ENCODE data around the gene RIPK4. TPM values are rescaled to one million over a fixed set of nuclear protein-coding genes. Genes with fewer than 3 reads are reported as not detected.
"Not testable (repeated sequence)": the region's sequence is repeated elsewhere in the genome, so short reads cannot be mapped to it uniquely, and the experiment has no call there.

RIPK4 gene
- total RNA-seq, 2 donors from 2014 or later, result 0.69 to 1.0 TPM

DNA sequence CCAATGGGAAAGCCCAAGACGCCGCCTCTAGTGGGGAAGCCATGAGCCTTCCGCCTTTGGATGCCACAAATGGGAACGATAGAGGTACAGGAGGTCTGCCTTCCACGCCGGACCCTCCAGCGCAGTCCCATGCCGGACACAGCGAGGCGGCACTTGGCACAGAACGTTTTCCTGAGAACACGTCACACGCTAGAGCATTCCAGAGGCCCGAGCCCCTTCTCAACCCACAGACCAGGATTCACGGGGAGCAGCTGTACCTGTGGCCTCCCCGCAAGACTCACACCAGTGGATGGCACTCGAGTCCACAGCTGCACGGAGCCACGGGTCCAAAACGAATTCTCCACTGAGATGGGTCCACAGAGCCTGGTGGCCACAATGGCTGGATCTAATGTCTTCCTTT lies 31.5 kb upstream of the RIPK4 start:
- no peak for DNase-seq (ENCODE audit: low spot score)
- intact Hi-C loops (cut with DNase I), result no loop called here

DNA sequence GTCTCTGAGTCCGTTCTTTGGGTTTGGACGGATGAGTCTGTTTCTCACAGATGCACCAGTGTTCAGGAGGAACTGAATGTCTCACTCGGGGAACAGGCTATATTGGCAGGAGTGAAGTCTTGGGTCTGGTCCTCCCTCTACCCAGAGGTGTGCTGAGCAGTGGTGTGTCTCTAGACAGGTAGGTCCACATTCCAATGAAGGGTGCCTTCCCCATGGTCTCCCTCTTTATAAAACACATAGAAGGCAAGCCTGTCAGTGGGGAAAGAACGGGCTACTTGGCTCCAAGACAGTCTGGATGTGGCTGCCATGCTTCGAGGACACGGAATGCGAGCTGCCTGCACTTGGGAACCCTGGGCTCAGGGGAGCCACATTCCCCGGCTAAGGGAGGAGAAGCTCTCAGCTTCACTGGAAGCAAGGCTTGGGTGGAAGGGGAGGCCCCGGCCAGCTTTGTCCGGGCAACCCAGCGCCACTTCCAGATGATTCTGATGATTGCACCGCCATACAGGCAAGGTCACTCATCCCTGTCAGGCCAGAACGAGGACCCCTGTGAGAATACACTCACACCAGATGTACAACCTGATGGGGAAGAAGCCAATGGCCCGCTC lies 29.7 kb upstream of the RIPK4 start:
- DNase-seq (ENCODE audit: low spot score), result no peak
- intact Hi-C loops (cut with DNase I), result no loop called here

DNA sequence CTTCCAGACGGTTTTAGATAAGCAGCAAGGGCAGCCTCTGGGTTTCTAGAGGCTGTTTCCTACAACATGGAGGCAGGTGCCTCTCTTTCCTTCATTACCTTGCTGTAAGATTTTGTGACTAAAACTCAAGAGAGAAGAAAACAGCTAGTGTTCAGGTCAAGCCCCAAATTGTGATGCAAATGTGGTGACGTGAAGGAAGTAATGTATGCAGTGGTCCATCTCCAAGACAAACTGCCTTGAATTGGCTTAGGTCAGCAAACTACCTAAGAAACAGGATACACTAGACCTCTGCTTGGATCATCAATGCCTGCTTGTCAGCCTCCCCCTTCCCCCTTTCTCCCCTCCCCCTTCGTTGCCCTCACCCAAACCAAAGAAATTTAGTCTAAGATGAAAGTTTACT lies 28.9 kb upstream of the RIPK4 start:
- DNase-seq (ENCODE audit: low spot score), result no peak
- intact Hi-C loops (cut with DNase I), result no loop called here

DNA sequence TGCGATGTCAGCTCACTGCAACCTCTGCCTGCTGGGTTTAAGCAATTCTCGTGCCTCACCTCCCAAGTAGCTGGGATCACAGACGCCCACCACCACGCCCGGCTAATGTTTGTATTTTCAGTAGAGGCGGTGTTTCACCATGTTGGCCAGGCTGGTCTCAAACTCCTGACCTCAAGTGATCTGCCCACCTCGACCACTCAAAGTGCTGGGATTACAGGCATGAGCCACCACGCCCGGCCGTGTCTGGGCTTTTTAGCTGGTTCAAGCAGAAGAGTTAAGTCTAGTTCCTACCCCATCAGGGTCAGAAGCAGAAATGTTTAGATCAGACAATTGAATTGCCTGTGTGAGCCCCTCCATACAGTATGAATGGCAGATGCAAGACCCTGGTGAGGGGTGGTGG lies 27.7 kb upstream of the RIPK4 start:
- intact Hi-C loops (cut with DNase I), result no loop called here
- no peak for DNase-seq (ENCODE audit: low spot score)

DNA sequence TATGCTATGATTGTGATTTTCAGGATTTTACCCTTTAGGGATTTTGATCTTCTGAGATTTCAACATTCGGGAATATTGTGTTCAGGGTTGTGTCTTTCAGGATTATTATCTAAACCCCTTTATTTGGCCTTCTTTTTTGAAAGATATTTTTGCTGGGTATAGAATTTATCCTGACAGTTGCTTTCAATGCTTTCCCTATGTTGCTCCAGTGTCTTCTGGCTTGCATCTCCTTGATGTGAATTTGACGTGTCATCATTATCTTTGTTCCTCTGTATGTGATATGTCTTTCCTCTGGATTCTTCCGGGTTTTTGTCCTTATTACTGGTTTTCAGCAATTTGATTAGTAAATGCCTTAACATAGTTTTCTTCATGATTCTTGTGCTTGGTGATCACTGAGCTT lies 25.9 kb upstream of the RIPK4 start:
- no peak for DNase-seq (ENCODE audit: low spot score)
- intact Hi-C loops (cut with DNase I), result no loop called here

DNA sequence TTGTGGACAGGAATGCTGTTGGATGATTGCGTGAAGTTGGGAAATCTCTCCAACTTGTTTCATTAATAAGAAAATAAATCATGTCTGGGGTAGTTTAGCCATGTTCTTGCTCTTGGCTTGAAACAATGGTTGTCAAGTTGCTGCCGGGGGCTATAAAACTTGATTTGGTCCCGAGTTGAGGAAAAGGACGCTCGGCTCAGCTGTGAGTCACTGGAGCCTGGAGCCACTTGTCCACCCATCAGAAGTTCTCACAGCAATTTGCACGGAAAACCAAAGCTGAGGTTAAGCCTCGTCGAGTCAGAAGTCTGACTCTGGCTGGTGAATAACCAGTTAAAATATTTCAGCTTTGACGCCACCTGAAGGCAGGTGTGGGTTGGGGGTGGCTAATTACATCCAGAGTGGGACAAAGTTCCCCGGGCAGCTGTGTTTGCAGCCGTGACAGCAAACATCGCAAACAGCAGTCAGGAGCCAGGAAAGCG lies 19.7 kb upstream of the RIPK4 start:
- intact Hi-C loops (cut with DNase I), result no loop called here
- DNase-seq (ENCODE audit: low spot score), result no peak

DNA sequence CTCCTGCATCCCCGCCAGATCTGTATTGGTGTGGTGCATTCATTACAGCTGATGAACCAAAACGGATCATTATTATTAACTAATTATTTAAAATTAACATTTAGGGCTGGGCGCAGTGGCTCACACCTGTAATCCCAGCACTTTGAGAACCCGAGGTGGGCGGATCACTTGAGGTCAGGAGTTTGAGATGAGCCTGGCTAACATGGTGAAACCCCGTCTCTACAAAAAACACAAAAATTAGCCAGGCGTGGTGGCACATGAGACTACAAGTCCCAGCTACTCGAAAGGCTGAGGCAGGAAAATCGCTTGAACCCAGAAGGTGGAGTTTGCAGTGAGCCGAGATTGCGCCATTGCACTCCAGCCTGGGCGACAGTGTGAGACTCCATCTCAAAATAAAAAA lies 18.4 kb upstream of the RIPK4 start:
- intact Hi-C loops (cut with DNase I); DNase-seq (ENCODE audit: low spot score): not testable (repeated sequence)

DNA sequence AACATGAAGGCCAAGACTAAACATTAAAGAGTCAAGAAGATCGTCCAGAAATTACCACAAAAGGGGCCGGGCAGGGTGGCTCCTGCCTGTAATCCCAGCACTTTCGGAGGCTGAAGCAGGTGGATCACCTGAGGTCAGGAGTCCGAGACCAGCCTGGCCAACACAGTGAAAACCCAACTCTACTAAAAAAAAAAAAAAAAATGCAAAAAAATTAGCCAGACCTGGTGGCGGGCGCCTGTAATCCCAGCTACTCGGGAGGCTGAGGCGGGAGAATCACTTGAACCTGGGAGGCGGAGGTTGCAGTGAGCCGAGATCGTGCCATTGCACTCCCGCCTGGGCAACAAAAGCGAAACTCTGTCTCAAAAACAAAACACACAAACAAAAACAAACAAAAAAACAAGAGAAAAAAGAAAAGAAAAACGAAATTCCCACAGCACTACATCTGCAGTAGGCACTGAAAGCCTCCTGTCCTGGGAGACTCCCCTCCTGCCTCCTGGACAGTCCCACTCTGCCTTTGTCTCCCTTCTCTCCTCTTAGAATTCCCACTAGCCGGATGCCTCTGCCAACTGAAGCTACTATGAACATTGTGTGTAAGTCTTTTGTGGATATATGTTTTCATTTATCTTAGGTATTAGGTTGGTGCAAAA lies 17.7 kb upstream of the RIPK4 start:
- DNase-seq (ENCODE audit: low spot score), result no peak
- intact Hi-C loops (cut with DNase I), result no loop called here

DNA sequence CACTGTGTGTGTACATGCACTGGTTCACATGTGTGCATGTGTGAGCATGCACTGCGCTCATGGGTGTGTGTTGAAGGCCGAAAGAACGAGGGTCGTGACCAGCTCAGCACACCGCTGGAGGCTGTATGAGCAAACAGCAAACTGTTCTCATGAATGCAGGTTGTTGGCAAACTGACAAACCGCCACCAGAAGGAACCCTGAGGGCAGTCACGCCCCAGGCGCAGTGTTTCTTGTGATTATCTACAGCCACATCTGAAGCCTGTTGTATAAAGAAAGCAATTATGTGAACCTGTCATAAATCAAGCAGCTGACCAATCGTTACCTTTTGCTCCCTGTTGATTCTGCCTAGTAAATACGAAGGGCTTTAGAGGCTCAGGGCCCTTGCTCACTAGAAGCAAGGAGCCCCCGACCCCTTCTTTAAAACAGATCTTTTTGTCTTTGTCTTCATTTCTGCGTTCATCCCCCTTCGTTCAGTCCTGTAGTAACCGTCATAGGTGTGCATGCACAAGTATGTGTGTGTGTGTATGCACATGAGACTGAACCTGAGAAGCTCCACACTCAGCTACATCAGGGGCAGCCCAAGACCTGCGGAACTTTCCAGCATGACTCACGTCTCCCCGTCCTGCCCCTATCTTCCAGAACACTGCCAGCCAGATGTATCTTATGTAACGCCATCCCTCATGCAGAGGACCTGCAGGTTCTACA lies 16.8 kb upstream of the RIPK4 start:
- intact Hi-C loops (cut with DNase I), result no loop called here
- DNase-seq (ENCODE audit: low spot score), result no peak

DNA sequence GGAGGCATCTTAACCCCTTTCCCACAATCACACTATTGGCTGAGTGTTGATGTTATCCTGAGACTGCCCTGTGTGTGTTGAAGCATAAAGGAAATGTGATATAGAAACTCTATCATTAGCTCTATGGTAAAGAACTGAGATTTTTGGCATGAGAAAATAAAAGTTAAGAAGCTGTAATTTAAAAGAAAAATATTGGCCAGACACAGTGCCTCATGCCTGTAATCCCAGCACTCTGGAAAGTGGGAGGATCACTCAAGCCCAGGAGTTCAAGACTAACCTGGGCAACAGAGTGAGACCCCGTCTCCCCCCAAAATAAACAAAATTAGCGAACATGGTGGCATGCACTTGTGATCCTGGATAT lies 14.2 kb upstream of the RIPK4 start:
- intact Hi-C loops (cut with DNase I), result no loop called here
- DNase-seq (ENCODE audit: low spot score), result no peak

DNA sequence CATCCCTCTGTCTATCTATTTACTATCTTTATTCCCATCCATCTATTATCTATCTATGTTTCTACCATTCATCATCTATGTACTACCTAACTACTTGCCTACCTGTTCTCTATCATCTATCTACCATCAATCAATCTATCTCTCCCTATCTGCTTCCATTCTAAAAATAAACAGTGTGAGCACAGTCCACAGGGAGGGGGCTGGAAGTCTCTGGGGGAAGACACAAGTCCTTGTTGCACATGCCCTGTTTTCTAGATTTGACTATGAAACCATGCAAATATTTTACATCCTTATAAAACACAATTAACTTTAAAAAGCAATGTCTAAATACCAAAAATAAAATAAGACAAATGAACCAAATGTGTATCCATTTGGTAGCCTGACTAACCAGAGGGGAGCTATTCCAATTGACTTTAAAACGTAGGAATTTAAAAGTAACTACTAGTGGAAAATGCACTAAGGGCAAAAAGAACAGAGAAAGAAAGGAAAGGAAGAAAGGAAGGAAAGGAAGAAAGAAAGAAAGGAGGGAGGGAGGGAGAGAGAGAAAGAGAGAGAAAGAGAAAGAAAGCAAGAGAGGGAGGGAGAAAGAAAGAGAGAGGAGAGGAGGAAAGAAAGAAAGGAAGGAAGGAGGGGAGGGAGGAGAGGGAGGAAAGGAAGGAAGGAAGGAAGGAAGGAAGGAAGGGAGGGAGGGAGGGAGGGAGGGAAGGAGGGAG lies 13.6 kb upstream of the RIPK4 start:
- no peak for DNase-seq (ENCODE audit: low spot score)
- intact Hi-C loops (cut with DNase I), result no loop called here

DNA sequence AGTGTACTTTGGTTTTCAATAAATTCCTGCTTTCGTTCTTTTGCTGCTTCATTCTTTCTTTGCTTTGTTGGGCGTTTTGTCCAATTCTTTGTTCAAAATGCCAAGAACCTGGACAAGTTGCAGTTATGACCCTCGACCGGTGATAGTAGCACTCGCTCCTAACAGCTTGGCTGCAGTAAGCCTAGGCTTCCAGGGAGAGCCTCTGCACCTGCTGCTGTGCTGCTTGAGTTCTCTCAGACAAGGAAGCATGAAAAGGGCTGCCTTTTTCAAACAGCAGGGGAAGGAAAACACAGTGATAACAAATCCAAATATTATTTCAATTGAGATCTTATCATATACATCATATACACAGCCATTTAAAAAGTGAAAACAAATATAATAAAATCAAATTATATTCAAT lies 12.8 kb upstream of the RIPK4 start:
- no peak for DNase-seq (ENCODE audit: low spot score)
- intact Hi-C loops (cut with DNase I), result loop anchor here (2.0 to 5.0 kb wide), 2 partner anchors 167 kb away; no protein-coding TSS in a partner anchor

DNA sequence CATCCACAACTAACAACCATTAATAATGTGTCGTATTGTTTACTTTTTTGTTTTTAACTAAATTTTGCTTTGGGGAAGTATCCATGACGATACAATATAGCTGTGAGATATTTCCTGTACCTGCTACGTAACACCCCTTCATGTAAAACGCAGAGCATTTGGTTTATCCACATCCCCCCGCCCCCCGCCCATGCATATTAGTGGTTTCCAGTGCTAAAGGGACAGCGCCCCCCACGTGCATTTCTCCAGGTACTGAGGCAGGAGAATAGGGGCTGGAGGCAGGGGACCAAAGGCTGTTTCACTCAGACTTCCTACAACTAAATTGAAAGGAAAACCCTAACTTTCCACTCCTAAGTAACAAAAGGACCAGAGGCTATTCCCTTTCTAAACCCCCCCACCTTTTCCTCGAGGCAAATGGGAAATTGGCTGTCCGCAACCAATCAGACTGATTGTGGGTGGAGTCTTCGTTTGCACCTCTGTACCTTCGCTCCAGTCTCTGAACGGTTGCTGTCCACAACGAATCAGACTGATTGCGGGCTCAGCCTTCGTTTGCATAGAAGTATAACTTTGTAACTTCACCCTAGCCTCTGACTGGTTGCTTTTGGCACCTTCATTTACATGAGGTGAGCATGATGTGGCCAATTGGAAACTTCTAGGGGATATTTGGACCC lies 12.2 kb upstream of the RIPK4 start:
- DNase-seq (ENCODE audit: low spot score), result no peak
- intact Hi-C loops (cut with DNase I), result loop anchor here (2.0 to 5.0 kb wide), 2 partner anchors 166 to 167 kb away; no protein-coding TSS in a partner anchor

DNA sequence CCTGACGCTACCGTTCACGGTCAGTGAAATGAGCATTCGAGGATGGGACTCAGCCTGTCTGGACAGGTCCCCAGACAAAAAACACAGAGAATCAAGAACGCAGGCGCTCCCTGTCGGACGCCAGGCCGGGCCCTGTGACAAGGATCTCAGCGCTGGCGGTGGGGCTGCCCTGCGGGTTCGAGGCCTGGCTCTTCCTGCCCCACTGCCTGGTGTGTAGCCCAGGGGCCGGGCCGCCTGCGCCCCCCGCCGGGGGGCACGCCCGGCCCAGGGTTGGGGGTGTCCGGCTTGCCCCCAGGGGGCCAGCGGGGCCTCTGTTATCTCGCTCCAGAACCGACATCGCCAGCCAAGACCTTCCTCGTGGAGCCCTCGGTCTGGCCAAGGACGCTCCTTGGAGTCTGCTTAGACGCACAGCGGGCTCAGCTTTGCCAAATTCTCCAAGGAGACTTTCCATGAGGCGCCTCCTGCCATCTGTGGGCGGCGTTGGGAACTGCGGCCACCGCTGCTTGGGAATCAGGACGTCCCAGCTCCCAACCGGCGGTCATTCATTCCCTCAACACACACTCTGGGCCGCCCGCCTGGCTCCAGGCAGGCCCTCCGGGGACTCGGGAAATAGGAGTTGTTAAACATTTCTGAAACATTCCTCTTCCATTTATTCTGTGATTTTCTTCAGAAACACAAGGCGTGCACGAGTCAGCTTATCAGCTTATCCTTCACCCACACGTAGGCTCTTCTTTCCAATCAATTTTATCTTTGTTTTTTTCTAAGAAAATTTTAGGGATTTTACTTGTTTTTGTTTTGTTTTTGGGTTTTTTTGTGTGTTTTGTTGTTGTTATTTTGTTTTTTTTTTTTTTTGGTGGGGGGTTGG lies 11.3 kb upstream of the RIPK4 start:
- DNase-seq (ENCODE audit: low spot score), result peak; percentile 96

DNA sequence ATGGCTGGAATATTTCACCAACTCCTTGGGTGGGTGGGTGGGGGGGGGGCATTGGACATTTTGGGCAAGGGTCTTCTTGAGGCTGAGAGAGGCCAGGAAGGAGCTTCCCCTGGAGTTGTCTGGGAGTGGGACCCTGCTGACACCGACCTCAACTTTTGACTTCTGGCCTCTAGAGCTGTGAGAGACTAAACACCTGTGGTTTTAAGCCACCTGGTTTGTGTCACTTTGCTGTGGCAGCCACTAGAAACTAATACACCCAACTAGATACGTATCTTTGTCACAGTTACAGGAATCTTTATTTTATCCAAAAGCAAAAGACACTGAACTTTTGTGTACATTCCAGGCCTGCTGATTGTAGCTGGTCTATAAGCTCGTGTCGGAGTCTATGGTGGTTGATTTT lies 9.9 kb upstream of the RIPK4 start:
- no peak for DNase-seq (ENCODE audit: low spot score)
- intact Hi-C loops (cut with DNase I), result loop anchor here in 1 of 2 donors (5.0 kb wide), 1 partner anchor 164 kb away; no protein-coding TSS in a partner anchor

More for the DNA sequence above, 11.3 kb upstream of the RIPK4 start:
- intact Hi-C loops (cut with DNase I), result loop anchor here (2.0 to 5.0 kb wide), 2 partner anchors 165 to 166 kb away; no protein-coding TSS in a partner anchor

DNA sequence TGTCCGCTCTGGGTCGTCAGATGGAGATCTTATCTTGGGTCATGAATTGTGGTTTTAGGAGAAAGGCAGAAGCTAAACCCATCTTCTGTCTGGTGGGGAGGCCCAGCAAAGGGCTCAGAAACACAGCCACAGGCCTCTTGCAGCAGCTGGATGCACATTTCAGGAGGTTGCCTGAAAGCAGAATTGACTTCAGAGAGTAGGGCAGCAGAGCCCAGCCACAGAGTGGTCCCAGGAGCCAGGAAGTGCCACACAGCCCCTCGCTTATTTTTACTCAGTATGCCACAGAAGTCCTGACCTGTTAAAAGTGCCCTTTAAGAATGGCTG lies 8.3 kb upstream of the RIPK4 start:
- DNase-seq (ENCODE audit: low spot score), result peak; percentile 32

DNA sequence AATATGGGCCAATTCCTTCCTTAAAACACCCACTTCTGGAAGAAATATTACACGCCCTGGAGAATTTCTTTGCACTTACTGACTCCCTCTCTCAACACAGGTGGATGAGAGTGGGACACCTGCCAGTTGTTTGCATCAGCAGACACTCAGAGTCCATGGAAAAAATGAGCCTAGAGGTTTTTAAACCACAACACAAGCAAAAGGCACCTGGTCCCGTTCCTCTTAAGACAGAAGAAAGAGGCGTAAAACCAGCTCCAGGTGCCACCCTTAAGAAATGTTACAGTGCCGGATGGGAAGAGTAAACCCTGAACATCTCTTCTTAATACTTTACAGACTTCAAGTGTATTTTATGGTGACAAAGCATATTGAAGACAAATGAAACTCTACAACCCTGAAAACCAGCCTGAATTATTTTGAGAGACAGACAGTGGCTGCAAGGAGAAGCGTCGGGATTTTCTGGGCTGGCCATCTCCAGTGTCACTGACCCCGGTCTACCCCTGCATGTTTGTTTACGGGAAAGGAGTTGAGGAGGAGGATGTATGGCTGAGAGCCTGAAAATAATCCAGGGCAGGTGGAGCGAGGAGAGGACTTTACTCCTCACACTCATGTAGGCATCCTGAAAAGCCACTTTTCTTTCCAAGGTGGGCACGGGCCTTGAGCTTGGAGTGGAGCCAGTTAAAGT lies 7.8 kb upstream of the RIPK4 start:
- DNase-seq (ENCODE audit: low spot score), result peak; percentile 38
- intact Hi-C loops (cut with DNase I), result loop anchor here in 1 of 2 donors (5.0 kb wide), 1 partner anchor 162 kb away; no protein-coding TSS in a partner anchor

More for the DNA sequence above, 8.3 kb upstream of the RIPK4 start:
- intact Hi-C loops (cut with DNase I), result loop anchor here in 1 of 2 donors (5.0 kb wide), 1 partner anchor 163 kb away; no protein-coding TSS in a partner anchor
